CMK (cell line): ENCODE measurements around the gene SNX3.

Experiments
- DNase-seq: peaks from one replicate; pipeline ENCODE4 v3.0.0-alpha.2; 2010; ENCODE audit warnings: low read depth

SNX3 gene

DNA sequence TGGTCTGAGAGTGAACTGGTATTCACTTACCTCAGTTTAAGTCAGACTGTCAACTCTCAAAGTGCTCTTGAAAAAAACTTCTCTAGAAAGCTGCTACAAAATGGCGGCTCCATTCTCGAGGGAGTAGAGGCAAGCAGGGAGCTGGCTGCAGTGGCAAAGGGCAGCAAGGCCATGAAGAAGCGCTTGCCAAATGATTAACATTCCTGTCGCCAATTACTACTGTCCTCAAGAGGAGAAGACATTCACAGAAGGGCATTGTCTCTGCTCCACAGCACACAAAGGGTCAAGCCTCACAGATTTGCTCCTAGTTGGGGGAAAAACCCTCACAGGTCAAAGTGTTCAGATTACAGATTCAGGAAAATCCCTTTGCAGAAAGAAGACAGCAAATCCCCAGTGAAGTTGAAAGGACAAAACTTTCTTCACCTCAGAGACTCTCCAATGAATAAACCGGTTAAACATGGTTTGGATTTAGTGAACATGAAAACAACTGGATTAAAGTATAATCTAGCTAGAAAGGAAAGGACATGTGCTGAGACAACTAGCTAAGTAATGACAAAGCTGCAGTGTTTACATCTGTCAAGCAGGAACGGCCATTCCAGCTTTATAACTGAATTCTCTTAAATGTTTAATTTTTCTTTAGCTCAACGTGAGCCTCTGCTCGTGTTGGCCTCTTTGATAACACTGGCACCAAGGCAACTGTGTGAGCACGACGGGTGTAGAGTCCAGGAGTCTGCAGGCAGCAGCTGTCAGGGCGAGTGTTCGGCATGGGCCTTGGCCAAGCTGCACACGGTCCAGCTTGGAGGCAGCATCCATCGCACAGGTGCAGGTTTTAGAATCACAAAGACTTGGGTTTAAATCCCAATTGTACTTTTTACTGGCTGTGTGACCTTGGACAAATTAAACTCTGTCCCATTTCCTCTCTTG lies 57.4 kb downstream of the SNX3 start:
- DNase-seq: no peak

DNA sequence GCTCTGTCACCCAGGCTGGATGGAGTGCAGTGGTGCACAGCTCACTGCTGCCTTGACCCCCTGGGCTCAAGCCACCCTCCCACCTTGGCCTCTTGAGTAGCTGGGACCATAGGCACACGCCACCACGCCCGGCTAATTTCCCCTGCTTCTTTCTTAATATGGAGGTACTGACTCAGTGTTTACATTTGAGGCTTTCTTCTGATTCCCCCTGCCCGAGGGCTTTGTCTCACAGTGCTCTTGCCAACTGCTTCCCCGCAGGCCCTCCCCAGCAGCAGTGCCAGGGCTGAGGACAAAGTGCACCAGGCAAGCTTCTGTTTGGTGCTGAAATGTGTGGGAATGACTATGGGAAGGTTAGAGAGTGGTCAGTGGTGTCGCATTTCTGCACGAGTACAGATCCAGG lies 60.2 kb downstream of the SNX3 start:
- no peak for DNase-seq

DNA sequence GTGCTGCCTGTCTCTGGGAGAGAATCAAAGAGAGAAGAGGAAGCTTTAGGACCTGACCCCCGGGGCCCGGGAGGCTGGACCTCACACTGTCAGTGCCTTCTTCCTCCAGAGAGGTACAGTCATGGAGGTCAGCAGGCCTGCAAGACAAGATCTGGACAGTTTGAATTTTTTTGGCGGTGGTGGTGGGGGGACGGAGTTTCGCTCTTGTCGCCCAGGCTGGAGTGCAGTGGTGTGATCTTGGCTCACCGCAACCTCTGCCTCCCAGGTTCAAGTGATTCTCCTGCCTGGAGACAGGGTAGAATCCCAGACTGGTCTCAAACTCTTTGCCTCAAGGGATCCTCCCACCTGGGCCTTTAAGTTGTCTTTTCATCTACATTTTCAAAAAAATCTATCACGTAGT lies 60.7 kb downstream of the SNX3 start:
- DNase-seq: no peak

DNA sequence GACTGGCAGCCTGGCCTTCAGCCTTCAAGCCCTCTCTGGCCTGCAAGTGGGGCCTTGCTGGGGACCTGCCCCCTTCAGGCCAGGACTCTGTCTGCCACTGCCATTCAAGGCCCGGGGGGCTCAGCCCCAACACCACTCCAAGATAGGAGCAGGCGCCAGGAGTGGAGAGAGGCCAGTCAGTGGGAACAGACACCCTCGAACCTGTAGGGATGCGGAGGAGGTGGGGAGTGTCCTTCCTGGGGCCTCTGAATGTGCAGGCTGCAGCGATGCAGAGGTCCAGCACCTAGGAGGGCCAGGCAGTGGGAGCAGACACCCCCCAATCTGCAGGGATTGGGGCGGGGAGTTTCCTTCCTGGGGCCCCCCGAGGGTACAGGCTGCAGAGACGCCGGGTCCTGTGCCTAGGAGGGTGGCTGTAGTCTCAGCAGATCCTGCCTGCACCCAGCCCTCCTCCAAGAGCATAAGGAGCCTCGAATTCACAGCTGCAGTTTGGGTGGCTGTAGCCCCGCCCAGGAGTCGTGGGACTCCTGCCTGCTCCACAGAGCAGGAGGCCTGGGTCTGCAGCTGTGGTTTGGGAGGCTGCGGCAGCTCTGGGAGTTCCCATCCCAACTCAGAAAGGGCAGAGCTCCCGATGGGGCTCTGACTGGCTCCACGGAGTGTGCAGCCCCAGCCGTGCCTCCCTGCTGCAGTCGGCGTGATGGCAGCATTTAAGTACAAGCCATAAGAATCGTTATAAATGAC lies 61.9 kb downstream of the SNX3 start:
- no peak for DNase-seq

DNA sequence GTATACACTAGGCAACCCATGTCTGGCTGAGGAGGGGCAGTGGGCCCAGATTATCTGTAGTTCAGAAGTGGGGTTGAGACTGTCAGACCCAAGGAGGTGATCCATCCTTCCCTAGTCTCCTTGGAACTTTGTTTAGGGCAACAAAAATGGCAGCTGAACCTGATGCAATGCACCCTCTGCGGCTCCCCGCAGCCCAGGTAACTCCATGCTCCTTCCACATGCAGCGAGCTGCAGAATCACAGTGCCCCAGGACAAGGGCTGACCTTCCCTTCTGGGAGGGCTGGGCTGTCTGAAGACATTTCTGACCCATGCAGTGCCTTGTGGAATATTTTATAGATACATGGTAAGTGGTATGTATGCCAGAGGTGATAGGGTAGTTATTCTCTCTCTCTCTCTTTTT lies 65.6 kb downstream of the SNX3 start:
- DNase-seq: no peak

DNA sequence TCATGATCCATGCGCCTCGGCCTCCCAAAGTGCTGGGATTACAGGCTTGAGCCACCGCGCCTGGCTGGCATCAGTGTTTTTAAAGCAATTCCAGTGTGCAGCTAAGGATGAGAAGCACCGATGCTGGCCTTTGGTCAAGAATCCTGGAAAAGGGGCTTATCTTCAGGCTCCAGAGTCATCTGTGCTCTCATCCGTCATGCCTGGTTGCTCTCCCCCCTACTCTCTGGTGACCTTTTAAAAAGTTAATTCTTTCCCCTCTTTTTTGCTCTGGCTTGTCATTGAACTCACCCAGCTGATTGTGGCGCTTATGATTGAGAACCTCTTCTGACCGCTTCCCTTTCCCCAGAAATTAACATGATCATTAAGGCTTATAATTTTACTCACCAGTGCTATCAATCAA lies 66.3 kb downstream of the SNX3 start:
- no peak for DNase-seq

DNA sequence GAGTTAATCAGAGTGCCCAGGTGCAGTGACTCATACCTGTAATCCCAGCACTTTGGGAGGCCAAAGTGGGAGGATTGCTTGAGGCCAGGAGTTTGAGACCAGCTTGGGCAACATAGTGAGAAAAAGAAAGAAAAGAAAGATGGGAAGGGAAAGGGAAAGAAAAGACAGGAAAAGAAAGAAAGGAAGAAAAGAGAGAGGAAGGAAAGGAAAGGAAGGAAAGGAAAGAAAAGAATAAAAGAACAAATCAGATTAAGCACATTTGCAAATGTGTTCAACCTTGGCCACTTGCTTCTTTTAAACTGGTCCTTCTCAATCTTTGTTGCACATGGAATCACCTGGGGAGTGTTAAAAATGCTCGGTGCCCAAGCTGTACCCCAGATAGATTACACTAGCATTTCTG lies 67.0 kb downstream of the SNX3 start:
- DNase-seq: no peak

DNA sequence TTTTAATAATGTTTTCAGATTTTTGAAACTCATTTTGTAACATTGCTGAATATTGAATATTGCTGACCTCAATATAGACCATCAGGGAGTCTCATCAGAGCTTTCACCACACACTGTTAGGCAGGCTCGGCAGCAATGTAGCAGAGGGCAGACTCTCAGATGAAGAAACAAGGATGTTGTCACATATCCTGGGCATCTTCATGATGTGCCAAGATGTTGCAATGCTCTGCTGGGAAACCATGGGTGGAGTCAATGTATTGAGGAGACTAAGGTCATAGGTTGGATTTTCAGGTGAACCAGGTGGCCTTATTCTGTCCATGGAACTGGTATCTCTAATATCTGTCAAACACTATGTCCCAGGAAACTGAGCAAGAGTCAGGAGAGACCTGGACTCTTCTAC lies 67.7 kb downstream of the SNX3 start:
- DNase-seq: no peak

DNA sequence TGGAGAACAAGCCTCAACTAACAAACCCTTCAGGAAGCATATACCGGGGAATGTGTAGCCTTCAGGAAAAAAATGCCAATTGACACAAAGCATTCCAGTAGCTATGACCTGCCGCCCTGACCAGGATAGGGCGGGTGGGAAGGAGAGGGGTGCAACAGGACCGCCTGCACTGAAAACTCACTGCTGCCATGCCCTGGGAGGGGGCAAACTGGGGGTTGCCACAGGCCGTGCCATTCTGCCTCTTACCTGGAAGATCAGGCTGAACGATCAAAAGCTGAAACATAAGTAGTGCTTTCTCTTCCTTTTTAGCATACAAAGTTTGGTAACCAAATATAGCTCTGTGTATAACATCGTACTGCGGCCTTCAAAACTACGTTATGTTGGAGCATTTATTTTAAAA lies 73.3 kb downstream of the SNX3 start:
- no peak for DNase-seq

DNA sequence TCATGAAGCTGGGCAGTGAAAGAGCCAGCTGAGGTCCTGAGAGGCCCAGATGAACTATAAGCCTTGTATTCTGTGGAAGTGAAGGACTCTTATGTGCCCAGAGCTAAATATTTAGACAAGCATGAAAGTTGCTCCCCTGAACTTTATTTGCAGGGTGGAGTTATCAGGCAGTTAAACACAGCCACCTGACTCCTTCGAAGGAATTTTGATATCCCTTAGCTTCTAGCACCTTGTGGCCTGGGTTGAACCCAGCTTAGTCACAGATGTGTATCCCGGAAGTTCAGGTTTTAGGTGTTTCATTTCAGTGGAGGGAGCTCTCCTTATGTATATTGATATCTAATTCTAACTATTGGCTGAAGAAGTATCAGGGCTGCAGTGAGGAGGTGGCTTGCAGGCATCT lies 74.6 kb downstream of the SNX3 start:
- DNase-seq: no peak

DNA sequence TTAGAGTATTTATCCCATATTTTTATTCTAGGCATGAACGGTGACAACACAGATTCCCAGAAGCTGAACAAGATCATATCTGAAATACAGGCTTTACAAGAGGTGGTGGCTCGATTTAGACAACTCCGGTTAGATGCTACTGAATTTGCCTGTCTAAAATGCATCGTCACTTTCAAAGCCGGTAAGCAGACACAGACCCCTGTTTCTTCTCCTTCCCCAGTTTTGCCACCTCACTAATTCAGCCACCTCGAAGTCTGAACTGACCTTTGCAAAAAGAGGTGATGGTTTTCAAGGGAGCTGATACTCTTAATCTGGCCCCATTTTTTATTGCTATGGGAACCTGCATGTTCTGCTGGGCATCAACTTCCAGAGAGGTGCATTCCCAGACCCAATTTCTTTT lies 80.1 kb downstream of the SNX3 start:
- DNase-seq: no peak

DNA sequence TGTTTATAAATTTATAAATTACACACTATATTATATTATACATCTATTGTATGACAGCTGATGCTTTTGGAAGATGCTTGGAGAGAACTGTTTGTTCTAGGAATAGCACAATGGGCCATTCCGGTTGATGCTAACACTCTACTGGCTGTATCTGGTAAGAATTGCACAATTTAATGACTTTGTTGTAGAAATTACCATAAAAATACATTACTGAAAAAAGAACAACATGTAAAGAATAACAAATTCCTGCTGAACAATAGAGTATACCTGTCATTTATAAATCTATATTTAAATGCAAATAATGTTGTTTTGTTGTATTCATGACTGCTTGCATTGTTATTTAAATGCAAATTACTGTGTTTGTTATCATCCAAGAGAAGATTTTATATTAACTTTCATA lies 80.6 kb downstream of the SNX3 start:
- no peak for DNase-seq

DNA sequence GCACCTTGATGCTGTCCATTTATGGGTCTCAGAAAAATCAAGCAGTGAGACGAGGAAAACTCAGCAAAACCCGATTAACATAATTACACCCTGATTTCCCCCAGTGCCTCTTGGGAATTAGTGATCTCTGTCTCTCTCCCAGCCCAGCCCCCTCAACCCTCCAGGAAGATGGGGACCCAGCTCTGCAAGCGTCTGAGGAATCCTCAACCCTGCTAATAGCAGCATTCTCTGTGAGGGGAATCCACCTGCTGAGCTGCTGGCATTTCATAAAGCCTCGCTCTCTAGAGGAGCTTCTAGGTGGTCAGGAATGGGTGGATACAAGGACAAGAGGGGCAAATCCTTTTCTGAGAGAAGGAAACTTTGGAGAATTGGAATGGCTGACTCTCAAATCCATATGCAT lies 81.1 kb downstream of the SNX3 start:
- no peak for DNase-seq

DNA sequence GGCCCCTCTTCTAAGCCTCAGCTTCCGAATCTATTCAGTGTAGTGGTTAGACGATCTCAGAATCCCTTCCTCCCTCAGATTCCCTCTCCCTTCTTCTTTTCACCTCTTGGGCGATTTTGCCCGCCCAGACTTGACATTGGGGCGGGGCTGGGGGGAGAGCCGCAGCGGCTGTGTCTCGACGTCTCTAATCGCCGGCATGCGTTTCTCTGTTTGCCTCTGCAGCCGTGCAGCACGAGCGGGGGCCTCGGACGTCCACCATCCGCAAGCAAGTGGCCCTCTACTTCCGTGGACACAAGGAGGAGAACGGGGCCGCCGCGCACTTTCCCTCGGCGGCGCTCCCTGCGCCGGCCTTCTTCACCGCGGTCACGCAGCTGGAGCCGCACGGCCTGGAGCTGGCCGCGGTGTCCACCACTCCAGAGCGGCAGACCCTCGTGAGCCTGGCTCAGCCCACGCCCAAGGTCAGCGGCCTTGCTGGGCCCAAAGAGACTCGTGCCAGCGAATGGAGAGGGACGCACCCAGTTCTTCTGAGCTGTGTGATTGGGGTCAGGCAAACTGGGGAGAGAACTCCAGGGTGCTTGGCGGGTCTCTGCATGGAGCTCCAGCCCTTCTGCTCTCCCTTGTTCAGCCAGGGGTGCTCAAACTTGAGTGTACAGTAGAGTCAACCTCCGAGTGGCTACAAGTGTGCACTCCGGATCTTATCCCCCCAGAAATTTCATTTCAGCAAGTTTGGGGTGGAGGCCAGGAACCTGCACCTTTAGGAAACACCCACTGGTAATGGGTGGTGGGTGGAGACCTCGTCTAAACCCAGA lies 84.4 kb downstream of the SNX3 start:
- DNase-seq: no peak

DNA sequence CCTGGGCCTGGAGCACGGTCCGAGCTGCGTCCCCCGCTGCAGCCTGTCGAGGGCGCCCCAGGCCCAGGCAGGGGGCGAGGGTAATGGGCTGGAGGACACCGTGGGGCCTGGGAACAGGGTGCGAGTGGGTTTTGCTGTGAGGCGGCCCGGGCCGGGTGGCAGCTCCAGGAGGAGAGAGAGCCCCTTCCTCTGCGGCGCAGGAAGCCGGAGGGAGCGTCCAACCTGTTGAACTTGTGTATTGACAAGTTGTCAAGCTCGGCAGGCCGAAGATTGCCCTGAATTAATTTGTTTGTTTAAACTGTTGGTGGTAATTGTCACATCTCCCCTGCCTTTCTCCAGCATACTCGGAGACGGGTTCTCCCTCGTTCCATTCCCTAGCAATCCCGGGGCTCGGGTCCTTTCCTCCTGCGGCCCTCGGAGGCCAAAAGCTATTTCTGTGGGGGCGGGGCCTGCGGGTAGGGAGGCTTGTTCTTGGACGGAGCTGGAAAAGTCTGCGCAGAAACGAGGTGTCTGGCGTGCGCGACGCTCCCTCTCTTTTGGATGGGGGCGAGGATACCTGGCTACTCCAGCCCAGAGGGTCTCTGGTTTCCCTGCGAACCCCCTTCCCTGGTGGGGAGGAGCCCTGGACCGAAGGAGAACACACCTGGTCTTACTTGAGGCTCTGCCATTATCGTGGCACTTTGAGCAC lies 85.1 kb downstream of the SNX3 start:
- no peak for DNase-seq

DNA sequence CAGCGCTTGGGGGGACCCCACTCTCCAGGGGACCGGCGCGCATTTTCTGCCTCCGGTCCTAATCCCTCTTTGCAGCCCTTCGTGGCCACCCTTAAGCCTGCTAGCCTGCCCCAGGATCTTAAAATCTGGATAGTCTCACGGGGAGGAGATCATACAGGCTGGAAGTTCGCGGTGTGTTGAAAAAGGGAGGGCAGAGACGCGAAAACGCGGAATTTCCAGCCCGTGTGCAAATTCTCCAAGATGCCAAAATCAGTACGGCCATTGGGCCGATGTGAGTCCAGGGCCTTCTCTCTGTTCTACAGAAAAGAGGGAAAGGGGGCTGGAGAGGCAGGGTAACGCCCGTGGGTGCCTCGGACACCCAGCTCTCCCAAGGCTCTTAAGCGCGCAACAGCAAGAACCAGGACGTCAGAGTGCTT lies 85.7 kb downstream of the SNX3 start:
- DNase-seq: no peak

DNA sequence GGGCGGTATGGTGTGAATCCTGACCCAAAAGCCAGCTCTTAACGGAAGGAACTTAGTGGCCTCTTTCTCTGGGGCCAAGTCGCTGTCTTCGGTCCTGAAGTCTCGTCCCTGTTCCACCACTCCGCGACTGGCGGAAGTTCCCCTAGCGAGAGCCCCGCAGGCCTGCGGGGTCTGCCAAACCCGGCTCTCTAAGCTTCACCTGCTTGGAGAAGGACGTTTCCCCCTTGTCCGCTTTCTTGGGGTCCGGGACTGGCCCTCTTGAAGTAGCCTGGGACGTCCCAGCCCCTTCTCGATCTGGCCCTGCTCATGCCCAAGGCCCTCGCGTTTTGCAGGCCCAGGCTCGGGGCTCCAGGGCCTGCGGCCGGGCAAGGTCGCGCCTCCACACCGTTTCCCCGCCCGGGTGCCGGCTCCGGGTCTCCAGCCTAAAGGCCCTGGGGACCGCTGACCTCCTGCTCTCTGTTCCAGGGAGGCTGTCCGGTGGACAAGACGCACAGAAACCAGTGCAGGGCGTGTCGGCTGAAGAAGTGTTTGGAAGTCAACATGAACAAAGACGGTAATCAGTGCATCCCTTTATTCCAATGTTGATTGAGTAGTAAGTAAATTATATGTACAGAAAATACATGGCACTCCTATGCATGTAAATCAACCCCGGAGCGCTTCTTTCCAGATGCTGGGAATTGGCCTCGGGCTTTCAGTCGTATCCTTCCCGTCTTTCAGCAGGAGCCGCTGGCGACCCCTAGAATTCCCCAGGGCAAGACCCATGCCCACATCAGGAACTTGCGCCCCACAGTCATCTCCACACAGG lies 86.3 kb downstream of the SNX3 start:
- no peak for DNase-seq

DNA sequence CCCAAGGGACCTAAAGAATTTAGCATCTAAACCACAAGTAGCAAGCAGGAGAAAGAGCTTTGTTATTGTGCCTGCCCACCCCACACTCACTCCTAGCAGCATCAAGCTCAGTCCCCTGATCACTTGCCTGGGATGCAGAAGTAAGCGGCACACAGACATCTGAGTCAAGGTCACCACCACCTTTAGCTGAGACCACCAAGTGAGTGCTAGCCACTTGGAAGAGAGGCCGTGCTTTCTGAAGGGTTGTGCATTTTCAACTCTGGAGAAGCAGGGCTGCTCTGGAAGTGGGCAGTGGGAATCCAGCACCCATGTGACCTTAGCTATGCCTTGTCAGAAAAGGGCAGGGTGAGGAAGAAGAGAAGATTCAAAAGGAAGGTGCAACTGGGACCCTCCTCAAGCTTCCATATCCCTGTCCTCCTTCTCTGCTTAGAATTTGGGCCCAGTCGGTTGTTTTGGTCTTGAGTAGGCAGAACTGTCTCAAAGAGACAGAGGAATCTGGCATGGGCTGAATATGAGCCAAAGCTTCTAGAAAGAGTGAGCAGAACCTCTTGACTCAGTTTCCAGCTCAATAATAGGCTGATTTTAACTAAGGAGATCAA lies 88.8 kb downstream of the SNX3 start:
- DNase-seq: no peak

DNA sequence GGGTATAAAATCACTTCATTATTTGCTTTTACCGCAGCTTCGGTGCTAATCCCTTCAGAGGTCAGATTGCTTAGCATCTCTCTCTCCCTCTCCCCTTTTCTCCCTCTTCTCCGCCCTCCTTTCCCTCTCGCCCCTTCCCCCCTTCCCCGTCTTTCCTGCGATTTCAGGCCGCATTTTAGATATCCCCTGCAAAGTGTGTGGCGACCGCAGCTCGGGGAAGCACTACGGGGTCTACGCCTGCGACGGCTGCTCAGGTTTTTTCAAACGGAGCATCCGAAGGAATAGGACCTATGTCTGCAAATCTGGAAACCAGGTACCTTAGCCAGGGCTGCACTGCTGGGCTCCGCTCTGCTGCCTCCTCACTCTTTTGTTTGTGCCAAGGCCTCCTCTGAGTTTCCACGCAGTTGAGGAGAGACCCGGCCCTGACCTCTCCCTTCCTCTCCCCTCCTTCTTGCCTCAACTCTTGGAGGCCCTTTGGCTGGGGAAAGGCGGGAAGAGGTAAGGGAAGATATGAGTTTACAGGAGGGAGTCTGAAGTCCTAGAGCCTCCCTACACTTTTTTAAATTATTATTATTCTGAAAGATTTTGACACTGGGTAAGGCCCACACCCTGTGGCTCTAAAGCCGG lies 89.4 kb downstream of the SNX3 start:
- no peak for DNase-seq
